Epithelial cell of esophagus (primary cell): ENCODE results near the gene CCNE1.

Experiments
- DNase-seq: peaks from one replicate; pipeline ENCODE4 v3.0.0; 2010; ENCODE audit warnings: low read depth
- H3K4me3 ChIP-seq: 2 replicates; pipeline ENCODE4 v1.5.1; 2011; ENCODE audit warnings: mild to moderate bottlenecking, low read length, control low read depth
- CTCF ChIP-seq: IDR thresholded peaks from 2 replicates; pipeline ENCODE4 v1.5.1; 2011; ENCODE audit warnings: low read depth, mild to moderate bottlenecking, low read length, control low read depth, inconsistent platforms; ENCODE audit not compliant: insufficient read depth; ENCODE audit errors: missing control alignments

CCNE1 gene

GRCh38 chr19:29840066-29840950 is 28.5 kb downstream of the CCNE1 start:
- TF ChIP-seq CTCF, result no peak
- DNase-seq, result peak; percentile 28
- H3K4me3 ChIP-seq, result no peak overlapping the region

- H3K4me3 ChIP-seq, result no peak overlapping the region
- TF ChIP-seq CTCF, result no peak
- DNase-seq, result no peak
Observed at GRCh38 chr19:29841209-29841558, 29.4 kb downstream of the CCNE1 start.

- no peak for TF ChIP-seq CTCF
- no peak overlapping the region for H3K4me3 ChIP-seq
- DNase-seq, result peak; percentile 87
Observed at GRCh38 chr19:29841559-29842367, 30.0 kb downstream of the CCNE1 start.

- TF ChIP-seq CTCF, result no peak
- DNase-seq, result no peak
- H3K4me3 ChIP-seq, result no peak overlapping the region
Observed at GRCh38 chr19:29842471-29843179, 30.8 kb downstream of the CCNE1 start.

GRCh38 chr19:29843180-29844051 is 31.6 kb downstream of the CCNE1 start:
- no peak for TF ChIP-seq CTCF
- no peak for DNase-seq
- peak overlapping the region; percentile 25 for H3K4me3 ChIP-seq
